Skeletal muscle satellite cell (primary cell): Measurements from ENCODE around the gene FCRLB. TPM values are rescaled to one million over a fixed set of nuclear protein-coding genes. Genes with fewer than 3 reads are reported as not detected.
"Not testable (repeated sequence)": the region's sequence is repeated elsewhere in the genome, so short reads cannot be mapped to it uniquely, and the experiment has no call there.

Source experiments
- H3K27me3 ChIP-seq: 2 replicates; pipeline ENCODE4 v1.7.0; 2013; ENCODE audit warnings: low read length; ENCODE audit not compliant: control insufficient read depth, insufficient read depth
- H3K36me3 ChIP-seq: 2 replicates; pipeline ENCODE4 v1.7.0; 2013; ENCODE audit warnings: mild to moderate bottlenecking, control low read depth, low read length; ENCODE audit not compliant: insufficient read depth
- H3K4me1 ChIP-seq: 2 replicates; pipeline ENCODE4 v1.7.0; 2013; ENCODE audit warnings: low read length; ENCODE audit not compliant: control insufficient read depth, insufficient read depth
- H3K4me2 ChIP-seq: 2 replicates; pipeline ENCODE4 v1.7.0; 2013; ENCODE audit warnings: mild to moderate bottlenecking, low read length
- H3K4me3 ChIP-seq: 2 replicates; pipeline ENCODE4 v1.7.0; 2013; ENCODE audit warnings: low read length
- H3K9ac ChIP-seq: 2 replicates; pipeline ENCODE4 v1.7.0; 2013; ENCODE audit warnings: mild to moderate bottlenecking, low read depth, low read length, moderate library complexity
- H3K9me3 ChIP-seq: replicated peaks from 2 replicates; pipeline ENCODE4 v1.7.0; 2013; ENCODE audit warnings: mild to moderate bottlenecking, control low read depth, low read length
- total RNA-seq: library from RNA; depleted of rRNA; stranded (reverse); fragments of >200 nt; gene quantifications from 2 replicates; pipeline ENCODE4 v1.2.3, GENCODE V29; 2012; rRNA removed

Gene FCRLB, protein sequence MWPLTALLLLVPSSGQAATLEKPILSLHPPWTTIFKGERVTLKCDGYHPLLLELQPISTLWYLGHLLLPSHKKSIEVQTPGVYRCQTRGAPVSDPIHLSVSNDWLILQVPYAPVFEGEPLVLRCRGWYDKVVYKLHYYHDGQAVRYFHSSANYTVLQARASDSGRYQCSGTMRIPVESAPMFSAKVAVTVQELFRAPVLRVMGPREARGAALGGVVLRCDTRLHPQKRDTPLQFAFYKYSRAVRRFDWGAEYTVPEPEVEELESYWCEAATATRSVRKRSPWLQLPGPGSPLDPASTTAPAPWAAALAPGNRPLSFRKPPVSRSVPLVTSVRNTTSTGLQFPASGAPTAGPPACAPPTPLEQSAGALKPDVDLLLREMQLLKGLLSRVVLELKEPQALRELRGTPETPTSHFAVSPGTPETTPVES
- total RNA-seq: 1.8 and 4.2 TPM in 2 replicates

DNA sequence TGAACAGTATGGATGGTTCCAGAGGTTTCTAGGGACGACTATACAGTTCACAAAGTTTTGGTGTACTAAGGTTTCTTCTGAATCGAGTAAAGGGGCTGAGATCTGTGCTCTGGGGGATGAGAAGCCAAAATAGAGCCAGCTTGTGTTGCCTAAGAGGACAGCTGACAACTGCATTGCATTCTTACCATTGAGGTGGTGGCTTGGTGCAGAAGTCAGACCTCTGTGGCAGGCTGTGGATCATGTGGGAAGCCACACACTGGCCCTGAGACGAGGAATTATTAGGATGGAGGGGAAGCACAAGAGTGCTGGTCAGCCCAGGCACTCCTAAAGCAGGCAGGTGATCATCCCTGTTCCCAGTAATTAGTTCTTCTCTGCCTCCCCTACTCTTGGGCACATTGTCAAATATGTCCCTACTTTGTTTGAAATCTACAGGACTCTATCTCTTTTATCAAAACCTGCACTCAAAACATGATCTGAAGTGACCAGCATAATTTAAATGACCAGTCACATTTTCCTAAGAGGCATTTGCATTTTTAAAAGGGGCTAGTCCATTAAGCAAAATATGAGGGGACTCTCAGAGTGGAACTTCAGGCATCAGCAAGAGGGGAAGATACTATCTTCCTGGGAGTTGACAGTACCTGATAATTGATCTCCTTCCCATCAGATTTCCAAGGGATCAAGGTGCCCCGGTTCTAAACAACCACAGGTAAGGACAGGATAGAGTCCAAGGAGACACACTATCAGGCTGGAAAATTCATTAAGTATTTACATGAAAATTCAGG, at the start of gene FCRLB:
TSS of gene FCRLB (plus strand) at position 589 of the 782 bp plus-strand sequence. CDS start 1,129 bp downstream, outside the sequence.
- Histone ChIP-seq H3K36me3 (no peaks in the 10 kb centered on the region), H3K4me3 (peak within 1 kb of the TSS; percentile 7), H3K9me3 (no peaks in the 10 kb centered on the region), H3K4me1 (peaks cover 25% of the 10 kb centered on the region), H3K27me3 (peaks cover 5% of the 10 kb centered on the region), H3K4me2 (peak within 1 kb of the TSS; percentile 32), H3K9ac (peak within 1 kb of the TSS; percentile 14)

DNA sequence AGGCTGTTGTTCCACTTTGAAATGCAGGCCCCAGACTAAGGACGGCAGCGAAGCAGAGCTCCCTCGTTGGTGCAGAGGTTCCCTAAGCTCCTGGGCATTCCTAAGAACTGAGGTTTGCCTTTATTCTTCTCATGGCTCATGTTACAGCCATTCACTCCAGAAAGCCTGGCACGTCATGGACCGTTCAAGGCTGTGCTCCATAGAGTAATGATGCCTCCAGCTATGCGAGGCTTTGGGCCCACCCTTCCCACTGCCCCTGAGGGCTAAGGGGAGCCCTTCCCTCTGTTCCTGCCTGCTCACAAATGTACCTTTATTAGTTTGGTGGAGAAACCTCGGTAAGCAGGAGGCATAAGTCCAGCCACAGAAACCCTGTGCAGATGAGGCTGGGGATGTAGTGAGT, 47.9 kb upstream of the FCRLB start:
- not testable (repeated sequence) for H3K4me1 ChIP-seq, H3K27me3 ChIP-seq, H3K9ac ChIP-seq, H3K9me3 ChIP-seq, H3K4me3 ChIP-seq, H3K36me3 ChIP-seq, H3K4me2 ChIP-seq

DNA sequence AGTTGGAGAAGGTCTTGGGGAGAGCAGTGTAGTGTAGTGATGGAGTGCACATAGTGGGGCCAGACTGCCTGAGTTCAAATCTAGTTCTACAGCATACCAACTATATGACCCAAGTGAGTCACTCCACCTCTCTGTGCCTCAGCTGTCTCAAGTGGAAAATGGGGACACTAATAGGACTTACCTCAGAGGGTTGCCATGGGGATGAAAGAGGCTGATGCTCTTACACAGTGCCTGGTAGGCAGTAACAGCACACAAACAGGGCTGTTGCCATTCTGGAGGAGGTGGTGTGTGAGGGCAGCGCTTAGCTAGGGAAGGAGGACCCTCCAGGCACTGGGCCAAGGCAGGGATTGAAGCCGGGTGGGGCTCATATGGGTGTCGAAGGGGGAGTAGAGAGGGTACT, 46.9 kb upstream of the FCRLB start:
- H3K36me3 ChIP-seq, H3K4me1 ChIP-seq, H3K9ac ChIP-seq, H3K4me2 ChIP-seq, H3K9me3 ChIP-seq, H3K4me3 ChIP-seq, H3K27me3 ChIP-seq: not testable (repeated sequence)

DNA sequence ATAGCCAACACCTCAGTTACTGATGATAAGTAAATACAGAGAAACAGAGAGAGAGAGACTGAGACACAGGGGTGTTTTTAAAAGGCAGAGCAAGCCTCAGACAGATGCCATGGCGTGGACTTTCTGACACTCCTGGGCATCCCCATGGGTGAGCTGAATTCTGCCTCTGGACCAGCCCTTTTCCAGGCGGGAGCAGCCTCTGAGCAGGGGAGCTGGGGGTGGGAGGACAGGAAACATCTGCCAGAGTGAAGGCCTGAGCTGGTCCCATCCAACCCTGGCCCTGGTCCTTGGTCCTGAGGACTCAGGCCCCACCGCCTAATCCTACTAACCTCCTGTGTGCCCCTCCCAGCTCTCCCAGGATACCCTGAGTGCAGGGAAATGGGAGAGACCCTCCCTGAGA, 46.4 kb upstream of the FCRLB start:
- not testable (repeated sequence) for H3K4me3 ChIP-seq, H3K27me3 ChIP-seq, H3K4me2 ChIP-seq, H3K9ac ChIP-seq, H3K36me3 ChIP-seq, H3K9me3 ChIP-seq, H3K4me1 ChIP-seq

DNA sequence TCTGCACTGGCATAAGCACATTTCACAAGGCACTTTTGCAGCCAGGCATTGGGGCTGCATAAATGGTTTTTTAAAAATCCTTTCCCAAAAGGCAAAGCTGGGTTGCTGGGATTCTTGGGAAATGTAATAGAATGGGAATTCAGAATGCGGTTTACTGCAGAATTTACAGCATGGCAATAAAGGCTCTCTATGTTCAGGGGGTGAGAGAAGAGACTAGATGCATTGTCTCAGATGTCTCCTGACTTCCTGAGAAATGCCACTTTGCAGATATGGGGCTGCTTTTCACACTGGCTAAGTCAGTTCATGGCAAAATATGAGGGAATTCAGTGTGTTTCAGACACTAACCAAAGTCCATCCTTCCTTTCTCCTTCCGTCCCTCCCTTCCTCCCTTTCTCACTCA, 44.9 kb upstream of the FCRLB start:
- Histone ChIP-seq H3K9ac (no peak overlapping the region), H3K27me3 (peaks cover 20% of the 10 kb centered on the region)

DNA sequence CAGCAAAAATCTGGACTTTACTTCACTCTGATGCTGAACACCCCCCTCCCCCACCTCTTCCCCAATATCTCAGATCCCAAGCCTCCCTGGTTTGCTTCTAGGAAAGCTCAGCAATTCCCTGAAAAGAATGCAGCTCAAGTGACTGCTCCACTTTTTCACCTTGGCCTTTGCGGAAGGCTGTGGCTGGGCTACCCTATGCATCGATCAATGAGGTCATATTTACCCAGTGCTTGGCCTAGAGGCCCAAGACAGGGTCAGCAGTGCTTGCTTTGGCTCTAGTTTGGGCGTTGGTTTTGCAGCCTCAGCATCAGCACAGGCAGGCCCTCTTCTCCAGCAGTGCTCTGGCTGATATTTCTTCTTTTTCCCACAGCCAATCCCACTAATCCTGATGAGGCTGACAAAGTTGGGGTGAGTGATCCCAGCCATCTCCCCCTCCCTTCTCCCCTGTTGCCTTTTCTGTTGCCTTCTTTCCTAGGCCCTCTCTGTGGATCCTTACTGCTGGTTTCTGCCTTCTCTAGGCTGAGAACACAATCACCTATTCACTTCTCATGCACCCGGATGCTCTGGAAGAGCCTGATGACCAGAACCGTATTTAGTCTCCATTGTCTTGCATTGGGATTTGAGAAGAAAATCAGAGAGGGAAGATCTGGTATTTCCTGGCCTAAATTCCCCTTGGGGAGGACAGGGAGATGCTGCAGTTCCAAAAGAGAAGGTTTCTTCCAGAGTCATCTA, 44.2 kb upstream of the FCRLB start:
- Histone ChIP-seq H3K4me2 (no peak overlapping the region), H3K36me3 (no peaks in the 10 kb centered on the region), H3K9me3 (no peaks in the 10 kb centered on the region), H3K4me1 (no peaks in the 10 kb centered on the region), H3K27me3 (peaks cover 26% of the 10 kb centered on the region), H3K9ac (no peak overlapping the region), H3K4me3 (no peak overlapping the region)

More for the DNA sequence above, 44.9 kb upstream of the FCRLB start:
- no peaks in the 10 kb centered on the region for H3K9me3 ChIP-seq
- no peaks in the 10 kb centered on the region for H3K4me1 ChIP-seq
- H3K36me3 ChIP-seq: no peaks in the 10 kb centered on the region
- no peak overlapping the region for H3K4me3 ChIP-seq
- no peak overlapping the region for H3K4me2 ChIP-seq

DNA sequence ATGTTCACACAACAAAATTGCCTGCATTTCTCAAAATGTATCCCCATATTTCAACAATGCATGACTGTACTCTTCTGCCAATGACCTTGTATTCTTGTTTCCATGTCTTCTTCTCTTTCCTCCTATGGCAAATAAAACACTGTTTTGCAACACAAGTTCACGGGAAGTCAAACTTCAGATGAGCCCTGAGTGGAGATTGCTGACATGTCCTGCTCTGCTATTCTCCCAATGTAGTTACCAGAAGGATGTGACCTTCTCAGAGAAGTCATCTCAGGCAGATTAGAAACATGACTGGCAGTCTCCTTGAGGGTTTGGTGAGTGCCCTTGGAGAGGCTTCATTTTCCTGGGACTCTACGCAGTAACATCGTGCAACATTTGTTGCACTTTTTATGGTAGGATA, 42.8 kb upstream of the FCRLB start:
- H3K4me1 ChIP-seq: no peaks in the 10 kb centered on the region
- no peak overlapping the region for H3K4me2 ChIP-seq
- H3K36me3 ChIP-seq: no peaks in the 10 kb centered on the region
- H3K27me3 ChIP-seq: peaks cover 32% of the 10 kb centered on the region
- H3K4me3 ChIP-seq: no peak overlapping the region
- H3K9me3 ChIP-seq: no peaks in the 10 kb centered on the region
- H3K9ac ChIP-seq: no peak overlapping the region

DNA sequence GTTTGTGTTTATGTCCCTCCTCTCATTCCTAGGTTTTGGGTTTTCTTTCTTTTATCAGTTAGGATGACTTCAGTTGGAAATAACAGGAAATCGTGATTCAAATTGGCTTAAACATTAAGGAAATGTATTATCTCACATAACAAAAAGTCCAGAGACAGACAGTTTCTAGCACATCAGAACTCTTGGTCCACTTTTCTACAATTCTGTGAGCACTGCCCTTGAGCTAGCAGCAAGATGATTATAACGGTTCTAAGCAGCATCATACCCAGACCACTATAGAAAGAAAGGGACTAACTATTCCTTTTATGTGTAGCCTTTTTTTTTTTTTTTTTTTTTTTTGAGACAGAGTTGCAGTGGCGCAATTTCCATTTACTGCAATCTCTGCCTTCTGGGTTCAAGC, 39.5 kb upstream of the FCRLB start:
- no peak overlapping the region for H3K4me3 ChIP-seq
- H3K27me3 ChIP-seq: peaks cover 42% of the 10 kb centered on the region
- H3K36me3 ChIP-seq: no peaks in the 10 kb centered on the region
- H3K9ac ChIP-seq: no peak overlapping the region
- H3K4me2 ChIP-seq: no peak overlapping the region
- no peaks in the 10 kb centered on the region for H3K9me3 ChIP-seq
- H3K4me1 ChIP-seq: no peaks in the 10 kb centered on the region

DNA sequence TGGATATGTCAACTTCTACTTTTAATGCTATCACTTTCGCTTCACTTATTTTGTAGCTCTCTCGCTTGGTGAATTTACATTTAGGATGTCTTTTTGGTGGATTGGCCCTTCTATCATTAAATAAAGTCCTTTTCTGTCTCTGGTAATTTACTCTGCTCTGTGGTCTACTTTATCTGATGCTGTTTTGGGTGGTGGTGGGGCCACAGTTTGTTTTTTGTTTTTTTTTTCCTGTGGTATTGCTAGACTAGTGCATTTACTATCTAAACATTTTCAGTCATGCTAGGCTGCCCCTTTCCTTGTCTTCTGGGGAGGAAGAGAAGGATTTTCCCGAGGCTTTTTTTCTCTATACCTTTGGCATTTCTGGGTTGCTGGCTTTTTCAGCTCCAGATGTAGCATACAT, 32.4 kb upstream of the FCRLB start:
- H3K9ac ChIP-seq: no peak overlapping the region
- H3K4me3 ChIP-seq: no peak overlapping the region
- no peaks in the 10 kb centered on the region for H3K4me1 ChIP-seq
- H3K9me3 ChIP-seq: no peaks in the 10 kb centered on the region
- H3K4me2 ChIP-seq: no peak overlapping the region
- no peaks in the 10 kb centered on the region for H3K36me3 ChIP-seq
- peaks cover 18% of the 10 kb centered on the region for H3K27me3 ChIP-seq

DNA sequence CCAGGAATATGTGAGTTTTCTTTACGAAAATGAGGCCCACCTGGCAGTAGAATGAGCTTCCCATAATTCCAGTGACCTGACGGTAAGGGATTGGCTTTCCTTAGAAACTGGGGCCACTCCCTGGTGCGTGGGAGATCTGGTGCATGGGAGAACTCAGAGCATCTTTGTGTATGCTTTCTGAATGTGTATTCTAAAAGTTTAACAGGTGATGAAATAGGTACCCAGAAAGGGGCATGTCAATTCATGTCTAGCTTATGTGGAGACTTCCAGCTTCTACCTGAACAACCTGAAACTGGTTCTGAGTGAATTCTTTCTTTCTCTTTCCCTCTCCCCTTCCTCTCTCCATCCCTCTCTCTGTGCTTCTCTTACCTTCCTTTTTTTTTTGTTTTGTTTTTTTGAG, 29.5 kb upstream of the FCRLB start:
- peaks cover 15% of the 10 kb centered on the region for H3K27me3 ChIP-seq
- no peak overlapping the region for H3K4me3 ChIP-seq

DNA sequence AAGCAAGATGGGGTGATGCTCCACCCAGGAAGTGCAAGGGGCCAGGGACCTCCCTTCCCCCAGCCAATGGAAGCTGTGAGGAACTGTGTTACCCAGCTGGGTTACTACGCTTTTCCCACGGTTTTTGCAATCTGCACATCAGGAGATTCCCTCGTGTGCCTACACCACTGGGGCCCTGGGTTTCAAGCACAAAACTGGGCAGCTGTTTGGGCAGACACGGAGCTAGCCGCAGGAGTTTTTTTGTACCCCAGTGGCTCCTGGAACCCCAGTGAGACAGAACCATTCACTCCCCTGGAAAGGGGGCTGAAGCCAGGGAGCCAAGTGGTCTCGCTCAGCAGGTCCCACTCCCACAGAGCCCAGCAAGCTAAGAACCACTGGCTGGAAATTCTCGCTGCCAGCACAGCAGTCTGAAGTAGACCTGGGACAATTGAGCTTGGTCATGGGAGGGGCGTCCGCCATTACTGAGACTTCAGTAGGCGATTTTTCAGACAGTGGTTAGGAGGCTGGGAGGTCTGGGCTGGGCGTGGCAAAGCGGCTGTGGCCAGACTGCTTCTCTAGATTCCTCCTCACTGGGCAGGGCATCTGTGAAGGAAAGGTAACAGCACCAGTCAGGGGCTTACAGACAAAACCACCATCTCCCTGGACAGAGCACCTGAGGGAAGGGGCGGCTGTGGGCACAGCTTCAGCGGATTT, 28.2 kb upstream of the FCRLB start:
- H3K9ac ChIP-seq, H3K4me2 ChIP-seq, H3K36me3 ChIP-seq, H3K9me3 ChIP-seq, H3K4me1 ChIP-seq, H3K4me3 ChIP-seq: not testable (repeated sequence)
- peaks cover 17% of the 10 kb centered on the region for H3K27me3 ChIP-seq

More for the DNA sequence above, 29.5 kb upstream of the FCRLB start:
- Histone ChIP-seq H3K4me1 (no peaks in the 10 kb centered on the region), H3K36me3 (no peaks in the 10 kb centered on the region), H3K9me3 (no peaks in the 10 kb centered on the region), H3K9ac (no peak overlapping the region), H3K4me2 (no peak overlapping the region)
